ENCODE results near the gene ATG13.
"Not testable (repeated sequence)": the region's sequence is repeated elsewhere in the genome, so short reads cannot be mapped to it uniquely, and the experiment has no call there.

The ATG13 gene

GRCh38 chr11:46617134-46617971 is at the start of gene ATG13, which contains the start of gene HARBI1:
TSS of gene ATG13 (plus strand) at chr11:46617553. CDS start at chr11:46644292, 26,739 bp downstream.
TSS of gene HARBI1 (minus strand) at chr11:46617227. CDS start at chr11:46616237, 990 bp downstream.
- DNase-seq (ENCODE audit: low spot score), result peak; percentile 93

- DNase-seq (ENCODE audit: low spot score), result no peak
Measured at GRCh38 chr11:46570790-46571398, 46.5 kb upstream of the ATG13 start.

GRCh38 chr11:46574656-46575055 is 42.7 kb upstream of the ATG13 start:
- DNase-seq (ENCODE audit: low spot score), result no peak

GRCh38 chr11:46577058-46577457 is 40.3 kb upstream of the ATG13 start:
- no peak for DNase-seq (ENCODE audit: low spot score)

GRCh38 chr11:46582588-46582987 is 34.8 kb upstream of the ATG13 start:
- DNase-seq (ENCODE audit: low spot score), result no peak

GRCh38 chr11:46583513-46583912 is 33.8 kb upstream of the ATG13 start:
- DNase-seq (ENCODE audit: low spot score), result not testable (repeated sequence)

- no peak for DNase-seq (ENCODE audit: low spot score)
Measured at GRCh38 chr11:46588131-46588530, 29.2 kb upstream of the ATG13 start.

- DNase-seq (ENCODE audit: low spot score), result no peak
Measured at GRCh38 chr11:46588915-46589314, 28.4 kb upstream of the ATG13 start.

GRCh38 chr11:46590740-46591605 is 26.4 kb upstream of the ATG13 start:
- DNase-seq (ENCODE audit: low spot score), result no peak

- peak; percentile 91 for DNase-seq (ENCODE audit: low spot score)
Measured at GRCh38 chr11:46593550-46594373, 23.6 kb upstream of the ATG13 start, which contains the start of gene AMBRA1. TSS of gene AMBRA1 (minus strand) at chr11:46594023. CDS start at chr11:46548380, 45,643 bp downstream.

GRCh38 chr11:46594374-46594700 is 23.0 kb upstream of the ATG13 start:
- no peak for DNase-seq (ENCODE audit: low spot score)

- DNase-seq (ENCODE audit: low spot score), result no peak
Measured at GRCh38 chr11:46594785-46595184, 22.6 kb upstream of the ATG13 start.

GRCh38 chr11:46597155-46597554 is 20.2 kb upstream of the ATG13 start:
- no peak for DNase-seq (ENCODE audit: low spot score)

- DNase-seq (ENCODE audit: low spot score), result no peak
Measured at GRCh38 chr11:46597609-46598219, 19.6 kb upstream of the ATG13 start.

GRCh38 chr11:46599340-46600193 is 17.8 kb upstream of the ATG13 start:
- DNase-seq (ENCODE audit: low spot score), result no peak

GRCh38 chr11:46600194-46600960 is 17.0 kb upstream of the ATG13 start:
- no peak for DNase-seq (ENCODE audit: low spot score)

GRCh38 chr11:46601129-46601528 is 16.2 kb upstream of the ATG13 start:
- DNase-seq (ENCODE audit: low spot score), result no peak

GRCh38 chr11:46603704-46604308 is 13.5 kb upstream of the ATG13 start:
- DNase-seq (ENCODE audit: low spot score), result no peak

- DNase-seq (ENCODE audit: low spot score), result no peak
Measured at GRCh38 chr11:46604796-46605195, 12.6 kb upstream of the ATG13 start.

All from kidney tubule cell (primary cell).